Measurements from ENCODE around the gene KIF16B.

Gene KIF16B

GRCh38 chr20:16455324-16455723, 117.9 kb downstream of the KIF16B start:
- no peak for DNase-seq (ENCODE audit: extremely low read depth, insufficient read length)
- no peak for TF ChIP-seq CTCF (IDR thresholded peaks at IDR 0.05; ENCODE audit: insufficient read depth, low read length, poor library complexity, severe bottlenecking)
- no peaks in the 10 kb centered on the region for H3K36me3 ChIP-seq (ENCODE audit: control insufficient read depth, insufficient read depth, low read length)
- no peak overlapping the region for H3K4me3 ChIP-seq (replicated peaks; ENCODE audit: low read depth, low read length)
- H3K27me3 ChIP-seq (replicated peaks; ENCODE audit: control insufficient read depth, insufficient read depth, low read length), result no peaks in the 10 kb centered on the region

DNA sequence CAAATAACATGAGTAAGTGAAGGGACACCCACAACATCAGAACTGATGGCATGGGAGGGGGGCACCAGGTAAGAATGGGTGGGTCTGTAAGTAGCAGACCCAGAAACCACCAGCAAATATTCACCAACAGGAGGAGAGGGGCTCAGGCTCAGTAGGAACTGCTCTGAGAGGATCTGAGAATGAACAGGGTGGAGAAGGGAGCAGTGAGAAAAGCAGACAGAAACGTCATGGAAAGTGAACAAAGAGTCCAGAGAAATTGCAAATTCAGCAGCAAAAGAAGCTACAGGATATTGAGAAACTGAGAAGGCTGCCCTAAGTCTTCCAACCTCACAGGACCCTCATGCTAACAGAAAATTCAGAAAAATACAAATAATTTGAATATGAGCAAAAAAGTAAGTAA, 121.3 kb downstream of the KIF16B start:
- no peak for TF ChIP-seq CTCF (IDR thresholded peaks at IDR 0.05; ENCODE audit: insufficient read depth, low read length, poor library complexity, severe bottlenecking)
- H3K4me3 ChIP-seq (replicated peaks; ENCODE audit: low read depth, low read length), result no peak overlapping the region
- H3K27me3 ChIP-seq (replicated peaks; ENCODE audit: control insufficient read depth, insufficient read depth, low read length), result no peaks in the 10 kb centered on the region
- no peak for DNase-seq (ENCODE audit: extremely low read depth, insufficient read length)
- no peaks in the 10 kb centered on the region for H3K36me3 ChIP-seq (ENCODE audit: control insufficient read depth, insufficient read depth, low read length)

DNA sequence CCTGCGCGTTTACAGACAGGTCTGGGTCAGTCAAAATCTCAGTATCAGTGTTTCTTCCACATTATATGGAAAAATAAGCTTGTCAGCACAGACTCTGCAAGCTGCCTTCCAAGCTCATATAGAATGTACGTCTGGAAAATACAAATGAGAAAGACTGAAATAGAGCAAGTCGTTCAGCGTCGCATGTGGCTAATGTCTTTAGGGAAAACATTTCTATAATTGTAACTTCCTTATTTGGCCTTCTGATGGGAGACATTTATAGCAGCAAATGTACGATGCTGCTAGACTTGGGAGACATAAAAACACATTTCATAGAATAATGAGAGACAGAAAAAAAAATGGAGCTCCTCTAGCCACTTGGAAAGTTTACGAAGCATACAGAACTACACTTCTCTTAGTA, 122.2 kb downstream of the KIF16B start:
- no peak for TF ChIP-seq CTCF (IDR thresholded peaks at IDR 0.05; ENCODE audit: insufficient read depth, low read length, poor library complexity, severe bottlenecking)

DNA sequence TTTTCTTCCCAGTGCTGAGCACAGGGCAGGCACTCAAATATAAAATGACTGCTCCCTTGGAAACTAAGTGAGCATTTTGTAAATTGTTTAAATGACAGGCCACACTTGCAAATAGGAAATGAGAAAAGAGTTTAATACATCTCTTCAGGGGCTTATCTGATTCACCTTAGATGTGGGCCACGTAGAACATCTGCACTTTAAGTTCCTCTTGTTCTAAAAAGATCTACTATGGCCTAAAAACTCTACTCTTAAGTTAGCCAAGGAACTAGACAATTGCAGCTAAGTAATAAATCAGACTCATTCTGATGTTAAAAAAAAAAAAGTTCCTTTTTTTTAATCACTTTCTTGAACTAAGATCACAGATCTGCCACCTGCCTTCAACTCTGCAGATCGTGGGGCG, 126.3 kb downstream of the KIF16B start:
- DNase-seq (ENCODE audit: extremely low read depth, insufficient read length), result no peak
- no peaks in the 10 kb centered on the region for H3K36me3 ChIP-seq (ENCODE audit: control insufficient read depth, insufficient read depth, low read length)

More for the DNA sequence above, 122.2 kb downstream of the KIF16B start:
- no peak for DNase-seq (ENCODE audit: extremely low read depth, insufficient read length)
- Histone ChIP-seq H3K36me3 (ENCODE audit: control insufficient read depth, insufficient read depth, low read length) (no peaks in the 10 kb centered on the region), H3K4me3 (replicated peaks; ENCODE audit: low read depth, low read length) (no peak overlapping the region), H3K27me3 (replicated peaks; ENCODE audit: control insufficient read depth, insufficient read depth, low read length) (no peaks in the 10 kb centered on the region)

DNA sequence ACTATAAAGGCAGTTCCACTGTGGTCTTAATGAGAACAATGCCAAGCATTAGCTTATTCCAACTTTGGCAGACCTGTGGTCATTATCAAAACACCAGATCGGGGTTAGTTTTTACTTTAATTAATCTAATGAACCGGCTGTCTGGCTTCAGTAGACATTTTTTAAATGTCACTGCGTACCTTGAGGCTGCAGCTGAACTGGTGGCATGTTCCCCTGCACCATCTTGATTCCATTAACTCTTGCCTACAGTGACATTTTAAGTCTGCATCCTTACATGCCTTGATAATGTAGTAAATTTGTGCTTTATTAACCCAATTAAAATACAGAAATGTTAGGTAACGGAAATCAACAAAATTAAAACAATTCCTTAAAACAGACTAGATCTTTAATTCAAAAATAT, 127.0 kb downstream of the KIF16B start:
- no peaks in the 10 kb centered on the region for H3K36me3 ChIP-seq (ENCODE audit: control insufficient read depth, insufficient read depth, low read length)
- no peak overlapping the region for H3K4me3 ChIP-seq (replicated peaks; ENCODE audit: low read depth, low read length)
- TF ChIP-seq CTCF (IDR thresholded peaks at IDR 0.05; ENCODE audit: insufficient read depth, low read length, poor library complexity, severe bottlenecking), result no peak
- no peaks in the 10 kb centered on the region for H3K27me3 ChIP-seq (replicated peaks; ENCODE audit: control insufficient read depth, insufficient read depth, low read length)
- no peak for DNase-seq (ENCODE audit: extremely low read depth, insufficient read length)

More for the DNA sequence above, 126.3 kb downstream of the KIF16B start:
- no peak for TF ChIP-seq CTCF (IDR thresholded peaks at IDR 0.05; ENCODE audit: insufficient read depth, low read length, poor library complexity, severe bottlenecking)
- Histone ChIP-seq H3K4me3 (replicated peaks; ENCODE audit: low read depth, low read length) (no peak overlapping the region), H3K27me3 (replicated peaks; ENCODE audit: control insufficient read depth, insufficient read depth, low read length) (no peaks in the 10 kb centered on the region)

DNA sequence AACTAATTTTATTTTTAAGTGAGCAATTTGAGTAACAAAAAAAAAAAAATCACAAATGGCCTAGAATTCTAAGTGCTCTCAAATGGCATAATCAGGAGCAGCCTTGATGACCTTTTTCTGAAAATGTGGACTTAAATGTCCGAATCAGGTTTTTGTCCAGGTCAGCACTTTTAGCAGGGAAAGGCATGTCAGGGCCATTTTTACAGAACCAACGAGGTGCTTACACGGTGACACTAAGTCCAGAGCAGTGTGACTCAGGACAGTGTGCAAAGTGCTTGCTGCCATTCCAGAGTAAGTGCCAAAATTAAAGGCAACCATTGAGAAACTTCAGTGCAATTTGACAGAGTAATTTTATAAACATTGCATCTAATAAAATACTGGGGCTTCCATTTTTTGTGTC, 127.8 kb downstream of the KIF16B start:
- Histone ChIP-seq H3K36me3 (ENCODE audit: control insufficient read depth, insufficient read depth, low read length) (no peaks in the 10 kb centered on the region), H3K27me3 (replicated peaks; ENCODE audit: control insufficient read depth, insufficient read depth, low read length) (no peaks in the 10 kb centered on the region), H3K4me3 (replicated peaks; ENCODE audit: low read depth, low read length) (no peak overlapping the region)
- no peak for DNase-seq (ENCODE audit: extremely low read depth, insufficient read length)
- no peak for TF ChIP-seq CTCF (IDR thresholded peaks at IDR 0.05; ENCODE audit: insufficient read depth, low read length, poor library complexity, severe bottlenecking)
